Measurements from ENCODE around the gene SHCBP1.

- TF ChIP-seq EZH2 (IDR thresholded peaks at IDR 0.05) (no peak), CTCF (IDR thresholded peaks at IDR 0.05) (peak; percentile 45), EZH2phosphoT487 (IDR thresholded peaks at IDR 0.05) (no peak)
These were observed 8.4 kb upstream of the SHCBP1 start for GRCh38 chr16:46629331-46630219.
